Brain microvascular endothelial cell (primary cell): ENCODE results near the gene DLX1.

Source experiments
- DNase-seq: peaks from one replicate; pipeline ENCODE4 v3.0.0-alpha.2; 2020
- H3K27ac ChIP-seq: fragments of 250-450 bp; sonication (Bioruptor Pico); 2 replicates; pipeline ENCODE4 v1.5.1; 2020; ENCODE audit warnings: mild to moderate bottlenecking, moderate library complexity
- H3K27me3 ChIP-seq: fragments of 250-450 bp; sonication (Bioruptor Pico); replicated peaks from 2 replicates; pipeline ENCODE4 v1.5.1; 2020; ENCODE audit warnings: mild to moderate bottlenecking
- H3K36me3 ChIP-seq: fragments of 250-450 bp; sonication (Bioruptor Pico); replicated peaks from 2 replicates; pipeline ENCODE4 v1.5.1; 2020; ENCODE audit warnings: mild to moderate bottlenecking
- H3K4me3 ChIP-seq: 2 replicates; pipeline ENCODE4 v1.5.1; 2011; ENCODE audit warnings: low read depth, mild to moderate bottlenecking, control low read depth, low read length, moderate library complexity
- in situ Hi-C: cut with HindIII; loops from 2 replicates; pipeline ENCODE4 v1.10.0; 2017; ENCODE audit warnings: low sequenced_read_pairs, low pct_ligation_motif_present
- TF ChIP-seq, protein P1 (sequence below): IDR thresholded peaks from 2 replicates; pipeline ENCODE4 v1.5.1; 2011; ENCODE audit warnings: low read depth, mild to moderate bottlenecking, moderate library complexity, low read length, control low read depth, inconsistent platforms; ENCODE audit errors: missing control alignments

Gene DLX1

GRCh38 chr2:172091761-172092566 is 6.7 kb downstream of the DLX1 start:
- H3K27me3 ChIP-seq = peaks cover 75% of the 10 kb centered on the region
- H3K4me3 ChIP-seq = no peak overlapping the region
- DNase-seq = no peak
- no peak overlapping the region for H3K27ac ChIP-seq
- TF ChIP-seq, protein P1, sequence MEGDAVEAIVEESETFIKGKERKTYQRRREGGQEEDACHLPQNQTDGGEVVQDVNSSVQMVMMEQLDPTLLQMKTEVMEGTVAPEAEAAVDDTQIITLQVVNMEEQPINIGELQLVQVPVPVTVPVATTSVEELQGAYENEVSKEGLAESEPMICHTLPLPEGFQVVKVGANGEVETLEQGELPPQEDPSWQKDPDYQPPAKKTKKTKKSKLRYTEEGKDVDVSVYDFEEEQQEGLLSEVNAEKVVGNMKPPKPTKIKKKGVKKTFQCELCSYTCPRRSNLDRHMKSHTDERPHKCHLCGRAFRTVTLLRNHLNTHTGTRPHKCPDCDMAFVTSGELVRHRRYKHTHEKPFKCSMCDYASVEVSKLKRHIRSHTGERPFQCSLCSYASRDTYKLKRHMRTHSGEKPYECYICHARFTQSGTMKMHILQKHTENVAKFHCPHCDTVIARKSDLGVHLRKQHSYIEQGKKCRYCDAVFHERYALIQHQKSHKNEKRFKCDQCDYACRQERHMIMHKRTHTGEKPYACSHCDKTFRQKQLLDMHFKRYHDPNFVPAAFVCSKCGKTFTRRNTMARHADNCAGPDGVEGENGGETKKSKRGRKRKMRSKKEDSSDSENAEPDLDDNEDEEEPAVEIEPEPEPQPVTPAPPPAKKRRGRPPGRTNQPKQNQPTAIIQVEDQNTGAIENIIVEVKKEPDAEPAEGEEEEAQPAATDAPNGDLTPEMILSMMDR = no peak
- no peaks in the 10 kb centered on the region for H3K36me3 ChIP-seq
- in situ Hi-C loops = no loop called here

DNA sequence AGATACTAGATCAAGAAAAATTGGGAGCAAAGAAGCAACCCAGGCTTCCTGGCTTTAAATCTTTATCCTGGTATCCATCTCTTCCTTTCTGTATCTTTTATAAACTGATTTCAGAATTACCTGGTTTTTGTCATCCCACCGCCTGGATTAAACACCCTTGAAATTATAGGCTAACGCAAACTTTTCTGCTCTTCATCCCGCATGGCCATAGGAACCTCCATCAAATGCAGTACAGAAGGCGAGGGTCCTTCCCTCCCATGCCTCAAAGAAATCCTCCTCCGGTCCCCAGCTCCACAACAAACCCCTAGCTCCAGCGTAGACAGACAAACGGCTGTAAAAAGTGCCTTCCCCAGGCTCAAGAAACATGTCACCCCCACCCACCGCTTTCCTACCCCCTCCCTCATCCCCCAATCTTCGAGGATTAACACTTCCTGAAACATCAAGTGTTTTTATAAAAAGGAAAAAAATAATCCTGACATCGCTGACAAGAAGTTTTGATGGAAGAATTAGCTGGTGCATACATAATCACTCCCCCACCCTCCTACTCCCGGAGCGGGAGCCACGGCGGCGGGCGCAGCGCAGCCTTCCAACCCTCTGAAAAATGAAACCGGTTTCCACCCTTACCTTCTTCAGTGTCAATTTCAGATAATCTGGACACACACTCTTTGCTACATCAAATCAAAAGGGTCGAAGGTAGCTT is 7.6 kb downstream of the DLX1 start:
- Histone ChIP-seq H3K4me3 (no peak overlapping the region), H3K36me3 (no peaks in the 10 kb centered on the region), H3K27me3 (peaks cover 66% of the 10 kb centered on the region), H3K27ac (no peak overlapping the region)
- in situ Hi-C loops = no loop called here
- TF ChIP-seq, protein P1 = no peak
- DNase-seq = no peak

GRCh38 chr2:172093416-172094293 is 8.3 kb downstream of the DLX1 start:
- TF ChIP-seq, protein P1 = no peak
- DNase-seq = no peak
- no peak overlapping the region for H3K27ac ChIP-seq
- no peaks in the 10 kb centered on the region for H3K36me3 ChIP-seq
- no peak overlapping the region for H3K4me3 ChIP-seq
- peaks cover 58% of the 10 kb centered on the region for H3K27me3 ChIP-seq
- in situ Hi-C loops = no loop called here

GRCh38 chr2:172094294-172095145 is 9.2 kb downstream of the DLX1 start:
- in situ Hi-C loops = no loop called here
- Histone ChIP-seq H3K4me3 (peak overlapping the region; percentile 59), H3K36me3 (no peaks in the 10 kb centered on the region), H3K27ac (no peak overlapping the region), H3K27me3 (peaks cover 50% of the 10 kb centered on the region)
- TF ChIP-seq, protein P1 = no peak
- no peak for DNase-seq
